HepG2 (cell line): ENCODE measurements around the gene DIMT1. TPM values are rescaled to one million over a fixed set of nuclear protein-coding genes. Genes with fewer than 3 reads are reported as not detected.

Experiments used
- ATAC-seq: fragments of 200-7000 bp; cut with Tn5 transposase; 3 replicates; pipeline ENCODE4 v1.9.1; 2020; ENCODE audit warnings: mild to moderate bottlenecking, moderate library complexity
- BruUV-seq: library from RNA; stranded (reverse); fragments of 400-500 nt; replicated peaks from 2 replicates; lab custom pipeline; 2021; lab: Mats Ljungman, UMichigan
- CTCF ChIA-PET: fragments of 300-600 bp; formaldehyde crosslinking; extraction: SDS; loops from one replicate; lab custom pipeline; 2021; ENCODE audit warnings: low total read pairs, inconsistent platforms, low intra/inter-chr PET ratio; lab: Yijun Ruan, JAX
- POLR2A ChIA-PET: fragments of 350-600 bp; sonication (Branson Sonifier 250); formaldehyde crosslinking; loops from one replicate; lab custom pipeline; 2020; ENCODE audit warnings: antibody characterized with exemption, inconsistent platforms; lab: Yijun Ruan, JAX
- DNase-seq: peaks from one replicate; pipeline ENCODE4 v3.0.0-alpha.2; 2015; ENCODE audit warnings: low spot score
- FAIRE-seq: peaks from 3 replicates; lab custom pipeline; 2011; peaks lifted over from hg19 to GRCh38; lab: Jason Lieb, UNC
- H2AFZ ChIP-seq: one replicate; pipeline ENCODE4 v1.6.1; 2011; ENCODE audit warnings: low read length, inconsistent platforms
- H3K27ac ChIP-seq: fragments of 300-600 bp; 3 replicates; pipeline ENCODE4 v1.8.0; 2011; ENCODE audit warnings: mixed run types, mild to moderate bottlenecking, mixed read lengths, low read length, inconsistent platforms; ENCODE audit not compliant: insufficient read depth; ENCODE audit errors: extremely low read length
- H3K27me3 ChIP-seq, 2 experiments: fragments of 200-600 bp in 1 of 2; 2 replicates in 1 of 2; 3 replicates in 1 of 2; pipeline versions ENCODE4 v1.6.0 to v1.8.0; 2011; ENCODE audit warnings: low read length in 2 of 2, mild to moderate bottlenecking in 2 of 2, moderate library complexity in 2 of 2, inconsistent platforms in 1 of 2; ENCODE audit not compliant: insufficient read depth in 2 of 2, control insufficient read depth in 1 of 2
- H3K36me3 ChIP-seq, 2 experiments: fragments of 200-600 bp in 1 of 2; replicated peaks in 1 of 2; 2 replicates in 1 of 2; 3 replicates in 1 of 2; pipeline versions ENCODE4 v1.5.1 to v1.8.0; 2011; ENCODE audit warnings: low read length in 2 of 2, inconsistent platforms in 1 of 2; ENCODE audit not compliant: insufficient read depth in 2 of 2, control insufficient read depth in 1 of 2
- H3K4me1 ChIP-seq: 2 replicates; pipeline ENCODE4 v1.5.1; 2012; ENCODE audit warnings: low read length, inconsistent platforms; ENCODE audit not compliant: insufficient read depth
- H3K4me2 ChIP-seq: 2 replicates; pipeline ENCODE4 v1.6.0; 2011; ENCODE audit warnings: low read depth, low read length, inconsistent platforms
- H3K4me3 ChIP-seq, 3 experiments: fragments of 200-600 bp in 1 of 3; sonication (generic), shearing (Covaris generic) in 1 of 3; replicated peaks in 1 of 3; 2 replicates each; pipeline ENCODE4 v1.5.1; 2011 to 2016; ENCODE audit warnings: low read length in 3 of 3, inconsistent platforms in 2 of 3, low read depth in 2 of 3, mild to moderate bottlenecking in 2 of 3, control low read depth in 1 of 3, mixed read lengths in 1 of 3; ENCODE audit not compliant: insufficient read depth in 1 of 3
- H3K79me2 ChIP-seq: one replicate; pipeline ENCODE4 v1.6.1; 2011; ENCODE audit warnings: low read length, inconsistent platforms; ENCODE audit not compliant: insufficient read depth
- H3K9ac ChIP-seq: 2 replicates; pipeline ENCODE4 v1.6.0; 2011; ENCODE audit warnings: mild to moderate bottlenecking, low read depth, low read length, inconsistent platforms; ENCODE audit not compliant: insufficient read depth
- H3K9me3 ChIP-seq: 2 replicates; pipeline ENCODE4 v1.5.1; 2012; ENCODE audit warnings: mild to moderate bottlenecking, low read length
- H4K20me1 ChIP-seq: 2 replicates; pipeline ENCODE4 v1.6.0; 2011; ENCODE audit warnings: inconsistent platforms, mild to moderate bottlenecking, low read length, moderate library complexity; ENCODE audit not compliant: insufficient read depth
- CCDC6 ChIP-seq: sonication (generic); formaldehyde crosslinking; IDR thresholded peaks from 2 replicates; pipeline ENCODE4 v1.8.1; 2022; ENCODE audit warnings: mild to moderate bottlenecking, missing genetic modification reagents, moderate library complexity
- KDM1A ChIP-seq: IDR thresholded peaks from 2 replicates; pipeline ENCODE4 v1.6.1; 2016; ENCODE audit warnings: missing compliant biosample characterization
- NFIC ChIP-seq: IDR thresholded peaks from 2 replicates; pipeline ENCODE4 v1.6.1; 2012; ENCODE audit warnings: mild to moderate bottlenecking, low read length, inconsistent platforms
- SRF ChIP-seq: IDR thresholded peaks from 2 replicates; pipeline ENCODE4 v1.6.1; 2011; ENCODE audit warnings: mild to moderate bottlenecking, low read depth, low read length, moderate library complexity
- THYN1 ChIP-seq: sonication (generic); formaldehyde crosslinking; IDR thresholded peaks from 2 replicates; pipeline ENCODE4 v1.8.1; 2023; ENCODE audit warnings: low read depth, mild to moderate bottlenecking, moderate library complexity, missing genetic modification reagents, borderline replicate concordance
- ZNF24 ChIP-seq: fragments of 450-650 bp; IDR thresholded peaks from 2 replicates; pipeline ENCODE4 v1.6.1; 2017; ENCODE audit warnings: antibody characterized with exemption, mild to moderate bottlenecking
- ZNF768 ChIP-seq: sonication (generic); formaldehyde crosslinking; IDR thresholded peaks from 2 replicates; pipeline ENCODE4 v1.4.0; 2020; ENCODE audit warnings: missing genetic modification reagents
- ZNF782 ChIP-seq: sonication (generic); formaldehyde crosslinking; IDR thresholded peaks from 2 replicates; pipeline ENCODE4 v1.4.0; 2020; ENCODE audit warnings: missing genetic modification reagents, mild to moderate bottlenecking, borderline replicate concordance
- WGBS: methylation state at CpG from one replicate; pipeline ENCODE4 v1.1.6; 2017; ENCODE audit warnings: low lambda C conversion rate; 5-methylcytosine and 5-hydroxymethylcytosine counted together
- in situ Hi-C: cut with HindIII; loops from 2 replicates; pipeline ENCODE4 v1.10.0; 2017; ENCODE audit warnings: low pct_unique_long_range_greater_than_20kb; ENCODE audit not compliant: extremely low pct_ligation_motif_present
- intact Hi-C: fragments of 100-400 bp; cut with micrococcal nuclease; formaldehyde crosslinking; loops from one replicate; pipeline ENCODE4 v1.10.0; 2022; ENCODE audit not compliant: unreplicated experiment
- polyA plus RNA-seq, 8 experiments: library from polyadenylated mRNA; depleted of rRNA in 3 of 8; stranded (reverse) in 7 of 8; unstranded in 1 of 8; fragments of >200 nt; fragmentation: Illumina TruSeq in 4 of 8; extraction: Trizol in 4 of 8; gene quantifications; 2 replicates each; pipeline versions ENCODE4 v1.2.1 to v1.2.3, GENCODE V29; 2011 to 2016; ENCODE audit warnings: low read depth in 4 of 8, missing spikeins in 1 of 8, mixed read lengths in 1 of 8; ENCODE audit not compliant: insufficient read depth in 1 of 8
- total RNA-seq, 5 experiments: library from RNA; depleted of rRNA; stranded (reverse); fragments of >200 nt; fragmentation: Illumina TruSeq; extraction: Trizol; gene quantifications; 2 replicates each; pipeline ENCODE4 v1.2.3, GENCODE V29; 2016; ENCODE audit warnings: low read depth in 1 of 5
- TF ChIP-seq, protein P1 (sequence below): sonication (generic); formaldehyde crosslinking; IDR thresholded peaks from 2 replicates; pipeline ENCODE4 v1.4.0; 2020; ENCODE audit warnings: missing genetic modification reagents, mild to moderate bottlenecking, borderline replicate concordance
- TF ChIP-seq, protein P2 (sequence below): sonication (generic); formaldehyde crosslinking; IDR thresholded peaks from 2 replicates; pipeline ENCODE4 v1.4.0; 2020; ENCODE audit warnings: missing genetic modification reagents, low read depth, mild to moderate bottlenecking, borderline replicate concordance
- TF ChIP-seq, protein P3 (sequence below): sonication (generic); formaldehyde crosslinking; IDR thresholded peaks from 2 replicates; pipeline ENCODE4 v1.5.0; 2020; ENCODE audit warnings: mild to moderate bottlenecking, low read depth, missing genetic modification reagents, borderline replicate concordance

Gene DIMT1
- total and polyA plus RNA-seq, 2 of the 13 experiments (the other 11 are each of a cell fraction or from before 2014, with no cell fraction given), result 16.1 to 35.2 TPM

DNA sequence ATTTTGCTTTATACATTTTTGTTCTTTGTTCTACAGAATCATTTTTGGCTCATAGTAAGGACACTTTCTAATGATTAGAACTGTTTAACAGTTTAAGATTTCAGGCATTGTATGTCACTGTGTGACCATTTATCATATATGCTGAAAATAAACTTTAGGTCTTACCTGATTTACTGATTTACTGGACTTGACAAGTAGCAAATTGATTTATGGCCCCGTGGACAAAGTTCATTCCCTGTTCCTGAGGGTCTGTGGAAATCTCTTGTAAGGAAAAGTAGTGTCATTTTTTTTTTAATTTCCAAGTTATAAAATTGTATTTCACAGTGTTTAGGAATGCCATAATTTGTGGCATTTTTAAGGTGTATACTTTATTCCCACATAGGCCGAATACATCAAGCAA, 57.0 kb downstream of the DIMT1 start:
- DNase-seq (no peak), FAIRE-seq (no peak), ATAC-seq (no peak)
- no peaks in the 10 kb centered on the region for H4K20me1 ChIP-seq
- no peak overlapping the region for H3K4me3 ChIP-seq
- no TSS peak for BruUV-seq
- no peak overlapping the region for H2AFZ ChIP-seq
- peaks cover 3% of the 10 kb centered on the region for H3K79me2 ChIP-seq
- 95% methylated on average over 2 of the region's 2 CpGs for WGBS
- H3K27me3 ChIP-seq, result no peaks in the 10 kb centered on the region
- no peaks in the 10 kb centered on the region for H3K9me3 ChIP-seq
- no peaks in the 10 kb centered on the region for H3K4me1 ChIP-seq
- POLR2A ChIA-PET, result no interaction called here
- TF ChIP-seq, protein P1, sequence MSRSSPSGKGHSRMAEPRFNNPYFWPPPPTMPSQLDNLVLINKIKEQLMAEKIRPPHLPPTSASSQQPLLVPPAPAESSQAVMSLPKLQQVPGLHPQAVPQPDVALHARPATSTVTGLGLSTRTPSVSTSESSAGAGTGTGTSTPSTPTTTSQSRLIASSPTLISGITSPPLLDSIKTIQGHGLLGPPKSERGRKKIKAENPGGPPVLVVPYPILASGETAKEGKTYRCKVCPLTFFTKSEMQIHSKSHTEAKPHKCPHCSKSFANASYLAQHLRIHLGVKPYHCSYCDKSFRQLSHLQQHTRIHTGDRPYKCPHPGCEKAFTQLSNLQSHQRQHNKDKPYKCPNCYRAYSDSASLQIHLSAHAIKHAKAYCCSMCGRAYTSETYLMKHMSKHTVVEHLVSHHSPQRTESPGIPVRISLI (CRISPR knock-in tag), result no peak
- no peak for TF ChIP-seq ZNF782 (CRISPR knock-in tag)
- TF ChIP-seq KDM1A (CRISPR knock-in tag), result no peak
- TF ChIP-seq ZNF768, result no peak
- TF ChIP-seq THYN1 (CRISPR knock-in tag), result no peak
- TF ChIP-seq NFIC, result no peak
- TF ChIP-seq, protein P2, sequence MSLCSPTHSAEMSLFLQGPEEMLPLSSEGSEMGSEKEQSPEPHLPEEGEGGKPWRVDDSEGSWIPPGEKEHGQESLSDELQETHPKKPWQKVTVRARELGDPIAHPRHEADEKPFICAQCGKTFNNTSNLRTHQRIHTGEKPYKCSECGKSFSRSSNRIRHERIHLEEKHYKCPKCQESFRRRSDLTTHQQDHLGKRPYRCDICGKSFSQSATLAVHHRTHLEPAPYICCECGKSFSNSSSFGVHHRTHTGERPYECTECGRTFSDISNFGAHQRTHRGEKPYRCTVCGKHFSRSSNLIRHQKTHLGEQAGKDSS (CRISPR knock-in tag), result no peak
- TF ChIP-seq, protein P3, sequence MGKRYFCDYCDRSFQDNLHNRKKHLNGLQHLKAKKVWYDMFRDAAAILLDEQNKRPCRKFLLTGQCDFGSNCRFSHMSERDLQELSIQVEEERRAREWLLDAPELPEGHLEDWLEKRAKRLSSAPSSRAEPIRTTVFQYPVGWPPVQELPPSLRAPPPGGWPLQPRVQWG, result no peak
- TF ChIP-seq SRF, result no peak
- TF ChIP-seq CCDC6, result no peak
- TF ChIP-seq ZNF24, result no peak
- TF ChIP-seq, all 625 proteins: peak for 0
- H3K9ac ChIP-seq, result no peak overlapping the region
- H3K36me3 ChIP-seq, result peaks cover 0 to 3% of the 10 kb centered on the region in 2 experiments; a peak in 2 of 5 replicates
- in situ Hi-C loops, result no loop called here
- intact Hi-C loops, result no loop called here
- no peak overlapping the region for H3K4me2 ChIP-seq
- no peak overlapping the region for H3K27ac ChIP-seq
- CTCF ChIA-PET, result no interaction called here
